T-helper 1 cell (primary cell): ENCODE results near the gene NPHS1.
"Not testable (repeated sequence)": the region's sequence is repeated elsewhere in the genome, so short reads cannot be mapped to it uniquely, and the experiment has no call there.

Experiments used
- DNase-seq, 5 donors: peaks; one replicate each; pipeline ENCODE4 v3.0.0-alpha.2; 2012 to 2020

Gene NPHS1

DNA sequence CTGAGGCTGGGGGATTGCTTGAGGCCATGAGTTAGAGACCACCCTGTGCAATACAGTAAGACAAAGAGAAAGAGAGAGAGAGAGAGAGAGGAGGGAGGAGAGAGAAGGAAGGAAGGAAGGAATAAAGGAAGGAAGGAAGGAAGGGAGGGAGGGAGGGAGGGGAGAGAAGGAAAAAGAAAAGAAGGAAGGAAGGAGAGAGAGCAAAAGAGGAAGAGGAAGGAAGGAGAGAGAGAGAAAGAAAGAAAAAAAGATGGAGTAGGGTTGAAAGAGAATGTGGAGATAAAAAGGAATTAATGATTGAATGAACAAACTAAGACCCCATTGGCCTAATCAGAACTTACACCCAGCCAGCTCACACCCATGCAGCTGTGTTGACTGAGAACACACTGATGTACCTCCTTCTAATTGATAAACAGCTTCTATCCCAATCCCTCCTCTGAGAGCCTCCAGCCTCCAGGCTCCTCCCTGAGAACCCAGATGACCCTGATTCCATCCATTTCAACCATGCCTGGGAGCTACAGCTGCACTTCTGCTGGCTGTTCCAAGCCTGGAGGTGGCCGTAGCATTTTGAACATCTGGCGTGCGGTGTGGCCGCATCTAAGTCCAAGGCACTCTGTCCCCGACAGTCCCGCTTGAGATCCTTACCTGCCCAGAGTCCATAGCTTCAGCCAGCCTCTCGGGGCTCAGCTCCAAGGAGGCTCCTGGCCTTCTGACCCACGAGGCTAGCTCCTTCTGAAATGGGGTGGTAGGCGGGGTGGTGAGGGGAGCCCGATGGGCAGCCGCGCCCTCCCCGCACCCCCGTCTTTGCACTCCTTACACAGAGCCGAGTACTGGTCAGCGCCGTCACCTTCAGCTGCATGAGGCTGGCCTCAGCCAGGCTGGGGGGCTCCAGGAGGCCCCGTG, 40.7 kb downstream of the NPHS1 start:
- no peak for DNase-seq

DNA sequence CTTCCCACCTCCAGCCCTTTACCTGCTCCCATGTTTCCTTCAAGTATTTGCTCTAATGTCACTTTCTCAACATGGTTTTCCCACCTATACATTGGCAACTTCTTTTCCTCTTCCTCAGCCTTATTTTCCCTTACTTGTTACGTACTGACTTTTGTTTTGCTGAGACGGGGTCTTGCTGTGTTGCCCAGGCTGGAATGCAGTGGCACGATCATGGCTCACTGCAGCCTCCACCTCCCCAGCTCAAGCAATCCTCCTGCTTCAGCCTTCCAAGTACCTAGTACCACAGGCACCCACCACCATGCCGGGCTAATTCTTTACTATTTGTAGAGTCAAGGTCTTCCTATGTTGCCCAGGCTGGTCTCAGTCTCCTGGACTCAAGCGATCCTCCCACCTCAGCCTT, 44.7 kb downstream of the NPHS1 start:
- no peak for DNase-seq

DNA sequence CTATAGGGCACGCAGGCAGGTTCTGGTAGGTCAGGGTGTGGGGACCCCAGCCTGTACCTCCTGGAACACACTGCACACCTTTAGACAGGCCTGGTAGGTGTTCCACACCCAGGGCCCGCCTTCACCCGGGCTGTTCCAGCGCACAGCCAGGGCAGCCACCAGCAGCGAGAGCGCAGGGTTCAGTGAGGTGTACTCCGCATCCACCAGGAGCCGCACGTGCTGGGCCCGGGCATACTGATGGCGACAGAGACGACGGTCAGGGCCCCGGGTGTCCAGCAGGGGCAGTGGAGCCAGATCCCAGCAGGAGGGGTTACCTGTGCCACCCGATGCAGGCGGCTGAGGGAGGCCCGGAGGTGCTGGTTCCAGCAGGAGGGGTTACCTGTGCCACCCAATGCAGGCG, 45.7 kb downstream of the NPHS1 start:
- DNase-seq = no peak

DNA sequence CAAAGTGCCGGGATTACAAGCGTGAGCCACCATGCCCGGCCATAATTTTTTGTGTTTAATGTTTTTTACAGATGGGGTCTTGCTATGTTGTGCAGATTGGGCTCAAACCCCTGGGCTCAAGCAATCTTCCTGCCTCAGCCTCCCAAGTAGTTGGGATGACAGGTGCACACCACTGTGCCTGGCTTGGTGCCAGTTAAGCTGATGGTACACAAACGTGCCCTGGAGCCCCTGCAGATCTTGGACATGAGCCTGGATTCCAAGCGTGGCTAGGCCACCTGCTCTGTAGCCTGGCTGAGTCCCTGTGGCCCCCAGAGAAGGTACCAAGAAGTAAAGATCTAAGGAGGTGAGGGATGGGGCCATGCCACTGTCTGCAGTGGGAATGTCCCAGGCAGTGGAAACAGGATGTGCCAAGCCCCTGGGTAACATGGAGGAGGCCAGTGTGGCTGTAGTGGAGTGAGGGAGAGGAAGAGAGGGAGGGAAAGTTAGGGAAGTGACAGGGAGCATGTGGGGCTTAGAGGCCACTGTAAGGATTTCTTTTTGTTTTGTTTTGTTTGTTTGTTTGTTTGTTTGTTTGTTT, 46.7 kb downstream of the NPHS1 start:
- DNase-seq = no peak

DNA sequence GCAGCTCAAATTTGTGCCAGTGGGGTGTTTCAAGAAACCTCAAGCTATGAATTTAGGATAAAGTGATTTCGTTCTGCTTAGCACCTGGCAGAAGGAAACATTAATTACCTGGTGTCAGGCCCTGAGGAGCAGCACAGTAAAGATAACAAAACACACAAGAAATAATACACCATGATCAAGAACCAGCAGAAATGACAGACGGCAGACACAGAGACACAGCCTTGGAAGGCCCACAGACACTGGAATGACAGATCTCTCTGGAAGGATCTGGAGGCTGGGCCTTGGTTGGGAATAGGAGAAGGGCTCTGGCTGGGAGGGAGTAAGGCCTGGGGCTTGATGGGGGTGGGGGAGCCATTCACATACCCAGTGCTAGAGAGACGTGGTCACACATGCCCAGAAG, 50.5 kb downstream of the NPHS1 start:
- DNase-seq = no peak

DNA sequence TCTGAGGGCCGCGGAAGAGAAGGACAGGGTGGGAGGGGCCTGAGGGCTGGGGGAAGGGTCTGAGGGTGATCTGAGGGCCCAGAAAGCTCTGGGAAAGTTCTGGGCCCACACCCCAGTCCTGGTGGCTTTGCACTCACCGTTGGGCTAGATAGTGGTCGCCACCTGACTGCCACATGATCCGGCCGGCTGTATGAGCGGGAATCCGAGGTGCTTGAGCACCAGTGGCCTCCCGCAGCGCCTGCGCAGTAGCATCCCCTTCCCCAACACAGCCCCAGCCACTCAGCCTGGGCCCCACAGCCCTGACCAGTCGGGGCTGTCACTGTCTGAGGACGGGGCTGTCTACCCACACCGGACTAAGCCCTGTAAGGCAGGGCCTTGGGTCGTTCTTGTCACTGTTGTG, 54.6 kb downstream of the NPHS1 start:
- DNase-seq = no peak

DNA sequence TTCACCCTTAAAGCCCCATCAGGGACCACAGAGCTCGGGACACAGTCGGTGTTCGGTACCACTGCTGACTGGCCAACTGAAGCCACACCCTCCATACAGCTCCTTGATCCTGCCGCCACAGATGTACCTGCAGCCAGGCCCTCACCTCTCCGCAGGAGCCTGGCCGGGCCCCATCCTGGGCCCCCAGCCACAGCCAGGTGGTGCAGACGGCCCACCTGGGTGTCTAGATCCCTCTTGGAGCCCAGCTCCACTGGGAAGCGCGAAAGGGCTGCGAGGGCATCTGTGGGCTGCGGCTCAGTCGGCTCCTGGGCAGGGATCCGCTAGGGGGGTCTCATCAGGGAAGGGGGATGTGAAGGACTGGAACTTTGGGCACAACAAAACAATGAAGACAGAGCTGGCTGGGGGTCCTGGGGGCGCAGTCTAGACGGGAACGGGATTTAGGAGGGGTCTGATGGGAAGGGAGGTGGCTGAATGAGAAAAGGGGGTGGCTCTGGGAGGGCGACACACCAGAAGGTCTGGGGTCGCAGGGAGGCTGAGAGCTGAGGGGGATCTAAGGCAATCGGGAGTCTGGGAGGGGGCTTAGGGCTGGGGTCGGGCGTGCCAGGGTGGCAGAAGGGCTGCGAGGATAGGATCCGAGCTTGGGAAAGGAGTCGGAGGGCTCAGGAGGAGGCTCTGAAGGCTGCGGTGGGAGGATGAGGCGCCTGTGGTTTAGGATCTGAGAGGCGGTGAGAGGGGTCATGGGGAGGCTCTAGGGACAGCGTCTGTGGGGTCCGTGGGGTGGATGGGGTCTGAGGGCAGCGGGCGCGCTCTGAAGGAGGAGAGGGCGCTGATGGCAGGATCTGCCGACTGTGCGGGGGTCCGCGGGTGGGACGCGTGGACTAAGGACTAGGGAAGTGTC, 55.4 kb downstream of the NPHS1 start:
- DNase-seq = no peak

DNA sequence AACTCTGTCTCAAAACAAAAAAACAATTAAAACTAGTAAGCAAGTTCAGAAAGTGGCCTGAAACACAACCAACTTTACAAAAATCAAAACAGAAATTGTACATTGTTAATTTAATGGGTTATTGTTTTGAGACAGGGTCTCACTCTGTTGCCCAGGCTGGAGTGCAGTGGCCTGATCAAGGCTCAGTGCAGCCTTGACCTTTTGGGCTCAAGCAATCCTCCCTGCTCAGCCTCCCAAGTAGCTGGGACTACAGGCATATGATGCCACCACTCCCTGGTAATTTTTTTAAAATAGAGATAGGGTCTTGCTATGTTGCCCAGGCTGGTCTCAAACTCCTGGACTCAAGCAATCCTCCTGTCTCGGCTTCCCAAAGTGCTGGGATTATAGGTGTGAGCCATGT, 56.7 kb downstream of the NPHS1 start:
- not testable (repeated sequence) for DNase-seq

DNA sequence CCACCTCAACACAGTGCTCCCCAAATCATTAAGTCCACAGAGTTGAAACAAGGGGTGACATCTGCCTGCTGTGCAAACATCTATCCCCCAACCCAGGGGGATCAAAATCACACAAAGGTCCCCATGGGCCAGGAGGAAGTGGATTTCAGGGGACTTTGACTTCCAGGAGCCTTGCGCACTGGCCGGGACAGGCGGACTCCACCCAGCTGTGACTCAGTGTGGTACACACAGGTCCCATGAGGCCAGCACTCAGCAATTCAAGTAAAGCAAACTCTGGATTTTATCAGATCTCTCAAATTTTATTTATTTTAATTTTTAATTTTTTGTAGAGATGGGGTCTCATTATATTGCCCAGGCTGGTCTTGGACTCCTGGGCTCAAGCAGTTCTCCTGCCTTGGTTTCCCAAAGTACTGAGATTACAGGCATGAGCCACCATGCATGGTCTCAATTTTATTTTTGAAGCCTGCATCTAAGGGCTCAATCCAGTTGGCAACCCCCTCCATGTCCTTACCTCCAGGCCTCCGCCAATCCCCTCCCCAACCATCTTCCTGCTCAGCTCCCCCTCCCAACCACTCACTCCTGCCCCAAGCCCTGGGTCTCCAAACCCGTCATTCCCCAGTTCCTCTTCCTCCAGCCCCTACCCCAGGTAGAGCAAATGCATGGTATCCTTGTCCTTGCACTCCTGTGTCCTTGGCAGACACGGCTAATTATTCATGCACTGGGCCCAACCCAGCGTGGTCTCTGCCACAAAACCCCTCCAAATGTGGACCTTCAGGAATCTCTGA, 58.7 kb downstream of the NPHS1 start:
- no peak for DNase-seq

DNA sequence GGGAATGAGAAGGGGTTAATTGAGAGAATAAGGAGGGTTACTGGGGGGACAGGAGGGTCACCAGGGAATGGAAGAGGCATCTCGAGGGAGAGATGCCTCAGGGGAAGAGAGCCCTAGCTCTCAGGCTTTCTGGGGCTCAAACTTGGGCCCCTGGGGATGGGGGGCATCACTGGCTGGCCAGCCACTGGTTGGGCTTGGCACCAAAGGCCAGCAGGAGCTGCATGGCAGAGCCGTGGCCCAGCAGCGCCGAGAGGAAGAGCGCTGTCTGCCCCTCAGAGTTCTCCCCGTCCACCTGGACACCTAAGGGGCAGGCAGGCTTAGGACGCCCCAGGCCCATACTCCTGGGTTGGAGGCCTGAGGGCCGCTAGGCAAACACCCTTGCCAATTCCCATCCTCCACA, 59.4 kb downstream of the NPHS1 start:
- DNase-seq = no peak

DNA sequence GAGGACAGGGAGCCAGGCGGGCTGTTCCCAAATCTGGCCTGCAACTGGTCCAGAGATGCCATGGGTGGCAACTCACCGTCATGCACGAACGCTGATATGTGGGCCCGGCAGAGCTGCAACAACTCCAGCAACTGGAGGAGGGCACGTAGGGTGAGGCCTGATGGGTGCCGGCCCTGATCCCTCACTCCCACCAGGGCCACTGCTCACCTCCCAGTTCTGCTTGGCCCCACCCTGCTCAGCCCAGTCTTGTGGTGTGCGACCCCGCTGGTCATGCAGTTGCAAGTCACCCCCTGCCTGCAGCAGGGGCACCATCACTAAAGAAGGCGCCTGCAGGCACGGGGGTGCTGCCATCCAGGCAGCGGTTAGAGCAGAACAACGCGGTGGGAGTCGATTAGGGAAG, 60.0 kb downstream of the NPHS1 start:
- no peak for DNase-seq

DNA sequence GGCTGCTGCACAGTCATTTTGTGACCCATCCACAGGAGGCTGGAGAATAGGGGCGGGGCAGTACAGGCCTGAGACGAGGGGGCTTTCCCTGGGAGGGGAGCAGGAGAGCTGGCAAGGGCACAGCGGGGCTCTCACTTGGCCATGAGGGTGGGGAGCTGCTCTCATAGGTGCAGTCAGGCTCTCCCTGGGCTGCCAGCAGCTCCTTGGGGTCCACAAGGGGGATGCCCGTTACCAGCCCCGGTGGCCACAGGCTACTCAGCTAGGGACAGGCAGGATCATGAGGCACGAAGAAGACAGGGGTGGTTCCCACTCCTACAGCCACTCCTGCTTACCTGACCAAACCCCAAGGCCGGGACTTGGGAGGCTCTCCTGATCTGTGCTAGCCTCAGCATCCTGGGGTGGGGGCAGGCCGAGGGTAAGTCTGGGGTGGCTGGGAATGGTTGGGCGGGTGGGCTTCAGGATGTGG, 60.5 kb downstream of the NPHS1 start:
- DNase-seq = no peak

DNA sequence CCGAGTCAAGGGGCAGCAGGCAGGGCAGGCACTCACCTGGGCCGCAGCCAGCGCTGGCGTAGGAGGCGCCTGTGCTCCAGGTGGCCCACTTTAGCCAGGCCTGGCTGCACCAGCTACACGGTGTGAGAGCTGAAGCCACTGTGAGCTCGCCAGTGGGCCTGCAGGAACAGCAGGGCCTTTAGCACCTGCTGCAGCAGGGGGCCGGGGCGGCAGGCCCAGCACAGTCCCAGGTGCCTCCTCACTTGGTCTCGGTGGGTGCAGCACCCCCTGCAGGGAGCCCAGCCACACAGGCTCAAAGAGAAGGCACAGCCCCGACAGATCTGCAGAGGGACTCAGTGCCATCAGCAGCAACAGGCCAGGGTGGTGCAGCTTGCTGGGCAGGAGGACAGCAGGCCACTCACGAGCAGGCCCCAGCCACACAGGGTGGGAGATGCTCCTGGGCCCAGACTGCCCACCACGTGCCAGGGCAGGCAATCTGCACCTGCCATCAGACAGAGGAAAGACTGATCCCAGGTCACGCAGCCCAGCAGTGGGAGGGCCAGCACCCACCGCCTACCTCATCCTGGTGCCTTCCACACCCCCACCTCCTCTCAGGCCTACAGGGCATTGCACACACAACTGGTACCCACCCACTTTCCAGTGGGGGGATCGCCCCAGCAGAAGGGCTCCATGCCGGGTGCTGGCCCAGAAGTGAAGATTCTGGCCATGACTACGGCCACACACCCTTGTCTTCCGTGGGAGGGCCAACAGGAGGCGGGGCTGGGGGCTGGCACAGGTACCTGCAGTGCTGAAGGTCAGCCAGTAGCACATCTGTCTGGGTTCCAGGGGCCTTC, 61.1 kb downstream of the NPHS1 start:
- no peak for DNase-seq

DNA sequence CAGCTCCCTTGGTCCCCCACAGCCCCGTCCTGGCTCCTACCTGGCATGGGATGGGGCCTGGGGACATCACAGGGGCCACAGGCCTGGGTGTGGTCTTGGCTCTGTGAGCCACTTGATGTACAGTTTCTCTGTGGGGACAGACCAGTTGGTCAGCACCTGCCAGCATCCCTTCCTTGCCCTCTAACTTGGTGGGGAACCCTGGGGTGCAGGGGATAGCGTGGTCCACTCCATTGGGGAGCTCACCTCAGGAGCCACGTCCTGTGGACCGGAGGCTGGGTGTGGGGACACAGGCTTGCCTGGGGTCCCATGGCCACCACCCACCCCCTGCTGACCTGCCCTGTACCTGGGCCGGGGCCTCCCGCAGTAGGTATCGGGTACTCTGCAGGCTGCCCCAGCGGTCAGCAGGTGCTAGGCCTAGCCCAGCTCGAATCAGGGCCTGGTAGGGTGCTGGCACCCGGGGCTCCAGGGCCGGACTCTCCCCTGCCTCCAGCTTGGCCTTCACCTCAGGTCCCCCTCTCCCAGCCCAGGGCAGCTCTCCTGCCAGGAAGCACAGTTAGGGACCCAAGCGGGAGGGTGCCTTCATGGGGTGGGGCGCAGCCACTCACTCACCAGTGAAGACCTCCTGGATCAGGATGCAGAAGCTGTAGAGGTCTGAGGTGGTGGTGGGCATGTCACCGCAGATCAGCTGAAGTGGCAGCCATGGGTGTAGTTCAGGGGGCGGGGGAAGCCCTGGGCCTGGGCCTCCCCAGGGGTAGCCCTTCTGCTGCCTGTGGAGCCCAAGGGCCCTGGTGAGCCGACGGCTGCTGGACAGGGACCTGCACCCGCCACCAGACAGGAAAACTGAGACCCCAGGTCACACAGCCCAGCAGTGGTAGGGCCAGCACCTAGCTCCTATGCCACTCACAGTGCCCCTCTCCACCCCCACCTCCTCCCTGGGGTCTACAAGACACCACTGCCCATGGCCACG, 62.0 kb downstream of the NPHS1 start:
- DNase-seq = no peak

DNA sequence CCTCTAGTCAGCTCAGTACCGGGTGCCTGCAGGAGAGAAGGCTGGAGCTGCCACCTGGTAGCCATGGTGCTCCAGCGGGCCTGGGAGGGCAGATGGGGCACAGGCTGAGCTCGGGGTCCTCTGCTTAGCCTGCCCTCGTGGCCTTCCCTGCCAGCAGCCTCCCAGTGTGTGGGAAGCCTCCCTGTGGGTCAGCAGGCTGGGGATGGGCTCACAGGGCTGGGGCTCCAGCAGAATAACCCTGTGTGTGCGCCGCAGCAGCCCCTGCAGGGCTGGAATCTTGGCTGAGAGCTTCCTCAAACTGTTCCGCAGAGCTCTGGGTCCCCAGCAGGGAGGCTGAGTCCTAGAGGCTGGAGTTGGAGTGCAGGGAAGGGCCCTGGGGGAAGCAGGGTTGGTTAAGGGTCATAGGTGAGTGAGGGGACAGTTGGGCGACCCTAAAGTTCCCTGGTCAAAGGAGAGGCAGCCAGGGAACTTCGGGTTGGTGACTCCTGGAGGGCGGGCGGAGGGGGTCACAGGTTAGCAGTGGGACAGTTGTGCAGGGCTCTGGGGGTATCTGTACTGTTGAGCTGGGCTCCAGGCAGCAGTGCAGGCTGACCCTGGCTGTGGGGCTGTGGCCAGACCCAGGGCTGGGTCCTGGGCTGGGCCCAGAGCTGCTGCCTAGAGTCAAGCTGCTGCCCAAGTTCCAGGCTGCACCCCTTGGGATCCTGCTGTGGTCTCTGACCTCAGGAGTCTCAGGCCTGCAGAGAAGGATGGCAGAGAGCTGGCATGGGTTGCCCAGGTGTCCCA, 62.9 kb downstream of the NPHS1 start:
- no peak for DNase-seq

DNA sequence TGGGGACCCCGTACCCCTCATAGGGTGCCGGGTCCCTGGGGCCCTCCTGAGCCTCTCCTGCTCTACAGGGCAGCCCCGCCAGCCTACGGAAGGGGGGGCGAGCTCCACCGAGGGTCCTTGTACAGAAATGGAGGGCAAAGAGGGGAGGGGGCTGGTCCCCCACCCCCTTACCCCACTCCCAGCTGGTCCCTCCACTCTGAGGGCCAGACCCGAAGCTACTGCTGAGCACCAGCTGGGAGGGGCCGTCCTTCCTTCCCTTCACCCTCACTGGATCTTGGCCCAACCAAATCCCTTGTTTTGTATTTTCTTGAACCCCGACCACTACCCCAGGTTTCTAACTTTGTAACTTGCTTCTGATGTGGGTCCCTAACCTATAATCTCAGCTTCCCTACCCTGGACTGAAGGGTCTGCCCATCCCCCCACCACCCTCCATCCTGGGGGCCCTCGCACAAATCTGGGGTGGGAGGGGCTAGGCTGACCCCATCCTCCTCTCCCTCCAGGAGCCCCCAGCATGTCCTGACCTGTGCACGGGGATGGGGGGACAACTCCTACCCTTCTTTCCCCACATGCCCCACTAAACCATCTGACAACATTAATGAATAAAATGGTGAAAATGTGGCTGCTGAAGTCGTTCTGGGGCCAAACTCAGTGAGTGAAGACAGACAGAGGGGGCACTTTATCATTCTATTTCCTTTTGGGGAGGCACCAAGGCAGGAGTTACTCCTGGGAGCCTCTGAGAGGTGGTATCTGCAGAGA, 63.9 kb downstream of the NPHS1 start:
- DNase-seq = no peak

DNA sequence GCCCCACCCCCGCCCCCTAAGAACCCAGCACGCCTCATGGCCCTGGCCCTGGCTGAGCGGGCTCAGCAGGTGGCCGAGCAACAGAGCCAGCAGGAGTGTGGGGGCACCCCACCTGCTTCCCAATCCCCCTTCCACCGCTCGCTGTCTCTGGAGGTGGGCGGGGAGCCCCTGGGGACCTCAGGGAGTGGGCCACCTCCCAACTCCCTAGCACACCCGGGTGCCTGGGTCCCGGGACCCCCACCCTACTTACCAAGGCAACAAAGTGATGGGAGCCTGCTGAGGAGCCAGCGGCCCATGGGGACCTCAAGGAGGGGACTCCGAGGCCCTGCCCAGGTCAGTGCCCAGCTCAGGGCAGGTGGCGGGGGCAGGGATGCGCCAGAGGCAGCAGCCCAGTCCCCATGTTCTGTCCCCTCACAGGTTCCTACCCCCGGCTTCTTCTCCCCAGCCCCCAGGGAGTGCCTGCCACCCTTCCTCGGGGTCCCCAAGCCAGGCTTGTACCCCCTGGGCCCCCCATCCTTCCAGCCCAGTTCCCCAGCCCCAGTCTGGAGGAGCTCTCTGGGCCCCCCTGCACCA, 65.0 kb downstream of the NPHS1 start:
- no peak for DNase-seq
